Activated T-cell treated with anti-CD3 and anti-CD28 coated beads, Interleukin-2, amount 50 U/mL, for 24 hours (primary cell): ENCODE measurements around the gene YJU2.
A peak's percentile ranks its signal among the peaks of the same experiment; 100 is the strongest.

Experiments used
- DNase-seq: peaks from one replicate; pipeline ENCODE4 v3.0.0-alpha.2; 2020
- H3K27ac Mint-ChIP-seq: 2 replicates; pipeline ENCODE4 v1.8.0; 2020; ENCODE audit warnings: mild to moderate bottlenecking, mixed read lengths
- H3K27me3 Mint-ChIP-seq: 2 replicates; pipeline ENCODE4 v1.8.0; 2020; ENCODE audit warnings: mixed read lengths
- H3K36me3 Mint-ChIP-seq: 2 replicates; pipeline ENCODE4 v1.8.0; 2020; ENCODE audit warnings: low read depth, mixed read lengths
- H3K4me1 Mint-ChIP-seq: 2 replicates; pipeline ENCODE4 v1.8.0; 2020; ENCODE audit warnings: low read depth, mixed read lengths
- H3K4me3 Mint-ChIP-seq: 2 replicates; pipeline ENCODE4 v1.8.0; 2020; ENCODE audit warnings: mild to moderate bottlenecking, moderate library complexity, mixed read lengths
- H3K9me3 Mint-ChIP-seq: 2 replicates; pipeline ENCODE4 v1.8.0; 2020; ENCODE audit warnings: mixed read lengths

Gene YJU2

DNA sequence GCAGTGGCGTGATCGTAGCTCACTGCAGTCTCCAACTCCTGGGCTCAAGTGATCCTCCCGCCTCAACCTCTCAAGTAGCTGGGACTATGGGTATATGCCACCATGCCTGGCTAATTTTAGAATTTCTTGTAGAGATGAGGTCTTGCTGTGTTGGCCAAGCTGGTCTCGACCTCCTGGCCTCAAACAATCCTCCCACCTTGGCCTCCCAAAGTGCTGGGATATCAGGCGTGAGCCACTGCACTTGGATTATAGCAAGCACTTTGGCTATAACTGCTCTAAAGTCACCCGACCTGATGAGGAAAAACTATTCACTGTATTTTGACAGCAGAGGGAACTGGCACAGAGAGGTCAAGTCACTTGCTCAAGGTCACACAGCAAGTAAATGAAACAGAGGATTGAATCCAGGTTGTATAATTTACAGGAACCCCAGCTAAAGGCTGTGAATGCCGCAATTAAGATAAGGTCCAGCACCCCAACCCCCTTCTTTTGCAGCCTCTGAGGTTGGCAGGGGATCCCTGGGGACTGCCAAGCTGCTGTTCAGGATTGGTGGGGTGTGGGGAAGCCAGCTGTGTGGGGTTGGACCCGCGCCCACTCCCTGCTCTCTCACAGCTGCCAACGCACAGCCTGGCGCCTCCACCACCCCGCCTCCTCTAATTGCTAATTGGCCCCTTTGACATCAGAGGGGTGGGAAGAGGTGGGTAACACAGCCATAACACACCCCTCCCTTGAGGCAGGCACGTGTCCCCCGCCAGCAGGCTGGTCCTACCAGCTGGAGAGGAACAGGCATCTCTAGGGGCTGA, 49.3 kb downstream of the YJU2 start:
- Mint-ChIP-seq H3K36me3 (peaks cover 2% of the 10 kb centered on the region), H3K27me3 (no peaks in the 10 kb centered on the region), H3K4me3 (no peak overlapping the region), H3K4me1 (peaks cover 14% of the 10 kb centered on the region), H3K9me3 (no peaks in the 10 kb centered on the region), H3K27ac (no peak overlapping the region)
- DNase-seq = no peak

DNA sequence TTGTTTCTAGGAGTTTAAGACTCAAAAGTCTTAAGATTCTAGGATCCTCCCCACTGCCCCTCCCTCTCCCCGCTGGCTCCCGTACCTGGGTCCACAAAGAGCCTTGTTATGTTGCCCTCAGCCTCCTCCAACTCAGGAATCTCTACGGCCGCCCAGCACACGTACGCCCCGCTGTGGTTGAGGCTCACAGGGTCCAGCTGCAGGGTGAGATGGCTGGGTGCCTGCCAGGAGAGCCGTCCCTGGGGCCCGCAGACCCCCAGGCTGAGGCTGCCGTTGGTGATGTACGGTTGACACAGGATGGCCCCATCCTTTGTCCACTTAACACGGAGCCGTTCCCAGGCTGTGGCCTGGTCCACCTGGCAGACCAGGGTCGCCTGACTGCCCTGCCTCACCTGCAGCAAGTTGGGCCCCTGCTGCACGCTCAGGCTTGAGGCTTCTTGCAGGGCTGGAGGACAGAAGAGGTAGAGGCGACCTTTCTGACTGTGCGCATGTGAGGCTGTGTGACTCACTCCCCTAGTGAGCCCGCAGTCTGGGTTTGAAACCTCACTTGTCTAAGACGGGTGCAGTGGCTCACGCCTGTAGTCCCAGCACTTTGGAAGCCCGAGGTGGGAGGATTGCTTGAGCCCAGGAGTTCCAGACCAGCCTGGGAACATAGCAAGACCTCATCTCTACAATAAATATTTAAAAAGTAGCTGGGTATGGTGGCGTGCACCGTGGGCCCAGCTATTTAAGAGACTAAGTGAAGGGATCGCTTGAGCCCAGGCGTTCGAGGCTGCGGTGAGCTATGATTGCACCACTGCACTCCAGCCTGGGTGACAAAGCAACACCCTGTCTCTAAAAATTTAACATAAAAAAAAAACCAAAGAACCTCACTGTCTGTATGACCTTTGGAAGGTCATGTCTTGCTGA, 51.3 kb downstream of the YJU2 start:
- no peaks in the 10 kb centered on the region for H3K27me3 Mint-ChIP-seq
- no peak overlapping the region for H3K27ac Mint-ChIP-seq
- no peak overlapping the region for H3K4me3 Mint-ChIP-seq
- H3K36me3 Mint-ChIP-seq = peaks cover 2% of the 10 kb centered on the region
- H3K9me3 Mint-ChIP-seq = no peaks in the 10 kb centered on the region
- H3K4me1 Mint-ChIP-seq = peaks cover 30% of the 10 kb centered on the region
- peak; percentile 50 for DNase-seq

DNA sequence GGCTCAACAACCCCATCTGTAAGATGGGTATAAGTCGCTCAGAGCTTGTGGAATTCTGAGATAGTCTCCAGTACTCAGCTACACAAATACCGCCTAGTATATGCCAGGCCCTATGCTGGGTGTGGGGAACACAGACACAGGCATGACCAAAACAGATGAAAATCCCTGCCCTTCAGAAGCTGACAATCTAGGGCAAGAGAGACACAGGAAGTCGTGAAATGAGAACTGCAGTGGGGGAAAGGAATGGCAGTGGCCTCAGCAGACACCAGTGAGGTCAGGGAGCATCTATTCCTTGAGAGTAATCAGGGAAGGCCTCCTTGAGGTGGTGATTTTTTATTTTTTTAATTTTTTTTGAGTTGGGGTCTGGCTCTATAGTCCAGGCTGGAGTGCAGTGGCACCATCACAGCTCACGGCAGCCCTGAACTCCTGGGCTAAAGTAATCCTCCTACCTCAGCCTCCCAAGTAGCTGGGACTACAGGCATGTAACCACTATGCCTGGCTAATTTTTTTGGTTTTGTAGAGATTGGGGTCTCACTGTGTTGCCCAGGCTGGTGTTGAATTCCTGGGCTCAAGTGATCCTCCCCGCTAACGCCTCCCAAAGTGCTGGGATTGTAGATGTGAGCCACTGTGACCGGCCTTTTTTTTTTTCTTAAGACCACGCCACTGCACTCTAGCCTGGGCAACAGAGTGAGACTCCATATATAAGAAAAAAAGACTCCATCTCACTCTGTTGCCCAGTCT, 52.1 kb downstream of the YJU2 start:
- Mint-ChIP-seq H3K4me1 (peaks cover 35% of the 10 kb centered on the region), H3K36me3 (peaks cover 2% of the 10 kb centered on the region), H3K4me3 (no peak overlapping the region), H3K9me3 (no peaks in the 10 kb centered on the region), H3K27me3 (no peaks in the 10 kb centered on the region), H3K27ac (no peak overlapping the region)
- no peak for DNase-seq

DNA sequence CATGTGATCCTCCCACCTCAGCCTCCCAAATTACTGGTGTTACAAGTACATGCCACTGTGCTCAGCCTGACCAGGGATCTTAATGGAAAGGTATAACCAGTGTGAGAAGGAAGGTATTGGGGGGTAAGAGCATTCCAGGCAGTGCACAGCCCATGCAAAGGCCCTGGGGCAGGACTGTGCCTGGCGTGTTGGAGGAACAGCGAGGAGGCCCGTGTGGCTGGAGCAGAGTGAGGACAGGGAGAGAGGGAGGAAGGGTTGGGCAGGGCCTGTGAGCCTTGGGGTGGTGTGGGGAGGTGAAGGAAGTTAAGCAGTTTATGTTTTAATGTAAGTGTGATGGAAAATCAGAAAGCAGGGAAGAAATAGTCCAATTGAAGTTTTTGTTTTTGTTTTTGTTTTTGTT, 53.7 kb downstream of the YJU2 start:
- H3K27me3 Mint-ChIP-seq = no peaks in the 10 kb centered on the region
- no peaks in the 10 kb centered on the region for H3K36me3 Mint-ChIP-seq
- no peaks in the 10 kb centered on the region for H3K9me3 Mint-ChIP-seq
- H3K4me3 Mint-ChIP-seq = no peak overlapping the region
- H3K27ac Mint-ChIP-seq = no peak overlapping the region
- H3K4me1 Mint-ChIP-seq = peaks cover 42% of the 10 kb centered on the region
- no peak for DNase-seq

DNA sequence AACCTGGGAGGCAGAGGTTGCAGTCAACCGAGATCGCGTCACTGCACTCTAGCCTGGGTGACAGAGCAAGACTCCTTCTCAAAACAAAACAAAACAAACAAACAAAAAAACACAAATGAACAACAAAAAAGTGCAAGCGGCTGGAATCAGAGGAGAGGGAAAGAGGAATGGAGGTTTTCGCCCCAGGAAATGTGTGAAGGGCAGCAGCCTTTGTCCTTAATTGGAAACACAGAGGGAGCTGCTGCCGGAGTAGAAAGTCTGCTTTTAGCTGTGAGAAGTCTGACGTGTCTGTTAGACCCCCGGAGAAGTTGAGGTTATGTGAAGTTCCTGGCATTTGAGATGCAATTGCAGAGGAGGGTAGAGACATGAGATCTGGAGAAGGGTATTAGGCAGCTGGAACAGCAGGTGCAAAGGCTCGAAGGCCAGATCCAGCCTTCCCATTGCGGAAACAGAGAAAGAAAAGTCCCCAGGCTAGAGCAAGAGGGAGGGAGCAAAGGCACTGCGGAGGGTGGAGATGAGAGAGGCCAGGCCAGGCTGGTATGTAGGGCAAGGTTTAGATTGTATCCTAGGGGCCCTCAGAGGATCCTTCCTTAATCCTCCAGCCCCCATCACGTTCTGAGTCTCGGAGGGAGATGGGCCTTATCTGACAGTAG, 54.8 kb downstream of the YJU2 start:
- no peaks in the 10 kb centered on the region for H3K27me3 Mint-ChIP-seq
- no peak for DNase-seq
- no peaks in the 10 kb centered on the region for H3K9me3 Mint-ChIP-seq
- peak overlapping the region; percentile 73 for H3K4me3 Mint-ChIP-seq
- H3K36me3 Mint-ChIP-seq = no peaks in the 10 kb centered on the region
- peaks cover 42% of the 10 kb centered on the region for H3K4me1 Mint-ChIP-seq
- H3K27ac Mint-ChIP-seq = peak overlapping the region; percentile 89

DNA sequence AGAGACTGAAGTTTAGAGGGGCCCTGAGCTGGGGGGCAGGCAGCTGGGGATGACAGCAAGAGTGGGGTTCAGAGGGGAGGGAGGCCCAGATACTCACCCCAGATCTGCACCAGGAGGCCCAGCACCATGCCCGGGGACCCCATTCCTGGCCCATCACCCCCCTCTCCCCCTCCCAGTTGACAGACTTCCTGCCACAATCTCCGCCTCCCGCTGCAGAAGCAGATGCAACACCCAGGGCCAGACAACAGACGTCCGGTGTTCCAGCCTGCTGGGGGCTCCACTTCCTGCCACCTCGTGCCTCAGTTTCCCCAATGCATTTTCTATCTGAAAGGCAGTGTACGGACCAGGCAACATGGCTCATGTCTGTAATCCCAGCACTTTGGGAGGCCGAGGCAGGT, 55.4 kb downstream of the YJU2 start, which contains the start of gene TMIGD2:
Gene TMIGD2 (minus strand): TSS at position 147 of the 398 bp plus-strand sequence. CDS start 4 bp downstream, at position 143.
- Mint-ChIP-seq H3K4me3 (peak within 1 kb of the TSS; percentile 73), H3K27me3 (no peaks in the 10 kb centered on the region), H3K9me3 (no peaks in the 10 kb centered on the region), H3K4me1 (peaks cover 42% of the 10 kb centered on the region), H3K27ac (peak within 1 kb of the TSS; percentile 89), H3K36me3 (no peaks in the 10 kb centered on the region)
- peak; percentile 54 for DNase-seq

DNA sequence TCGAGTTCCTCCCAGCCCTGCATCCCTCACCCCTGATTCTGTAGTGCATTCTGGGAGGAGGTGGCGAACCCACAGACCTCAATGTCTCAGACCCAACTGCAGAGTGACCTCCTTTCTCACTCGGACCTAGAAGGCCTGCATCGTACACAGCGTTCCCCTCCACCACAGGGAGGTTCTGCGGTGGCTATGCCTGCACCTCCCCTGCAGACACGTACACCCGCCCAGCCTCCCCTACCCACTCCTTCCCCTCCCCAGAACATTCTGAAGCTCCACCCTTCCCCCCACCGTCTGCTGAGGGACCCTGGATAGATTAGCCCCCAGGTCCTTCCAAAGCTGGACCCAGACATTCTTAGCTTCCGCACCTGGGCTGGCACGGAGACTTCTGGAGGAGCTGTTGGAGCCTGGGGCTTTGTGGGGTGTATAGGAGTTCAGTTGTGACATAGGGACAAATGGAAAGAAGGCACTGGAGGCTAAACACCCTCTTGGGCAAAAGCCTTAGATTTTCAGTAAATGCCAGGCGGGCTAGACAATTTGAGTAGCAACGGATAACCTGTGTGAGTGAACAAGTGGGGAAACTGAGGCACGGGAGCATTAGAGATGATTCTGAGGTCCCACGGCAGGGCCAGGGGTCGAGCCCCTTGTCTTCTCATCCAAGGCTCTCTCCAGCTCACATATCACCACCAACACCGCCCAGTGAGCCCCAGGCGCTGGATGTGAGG, 57.1 kb downstream of the YJU2 start:
- DNase-seq = no peak
- Mint-ChIP-seq H3K36me3 (no peaks in the 10 kb centered on the region), H3K9me3 (no peaks in the 10 kb centered on the region), H3K4me3 (peak overlapping the region; percentile 61), H3K4me1 (peaks cover 31% of the 10 kb centered on the region), H3K27me3 (no peaks in the 10 kb centered on the region), H3K27ac (peak overlapping the region; percentile 59)

DNA sequence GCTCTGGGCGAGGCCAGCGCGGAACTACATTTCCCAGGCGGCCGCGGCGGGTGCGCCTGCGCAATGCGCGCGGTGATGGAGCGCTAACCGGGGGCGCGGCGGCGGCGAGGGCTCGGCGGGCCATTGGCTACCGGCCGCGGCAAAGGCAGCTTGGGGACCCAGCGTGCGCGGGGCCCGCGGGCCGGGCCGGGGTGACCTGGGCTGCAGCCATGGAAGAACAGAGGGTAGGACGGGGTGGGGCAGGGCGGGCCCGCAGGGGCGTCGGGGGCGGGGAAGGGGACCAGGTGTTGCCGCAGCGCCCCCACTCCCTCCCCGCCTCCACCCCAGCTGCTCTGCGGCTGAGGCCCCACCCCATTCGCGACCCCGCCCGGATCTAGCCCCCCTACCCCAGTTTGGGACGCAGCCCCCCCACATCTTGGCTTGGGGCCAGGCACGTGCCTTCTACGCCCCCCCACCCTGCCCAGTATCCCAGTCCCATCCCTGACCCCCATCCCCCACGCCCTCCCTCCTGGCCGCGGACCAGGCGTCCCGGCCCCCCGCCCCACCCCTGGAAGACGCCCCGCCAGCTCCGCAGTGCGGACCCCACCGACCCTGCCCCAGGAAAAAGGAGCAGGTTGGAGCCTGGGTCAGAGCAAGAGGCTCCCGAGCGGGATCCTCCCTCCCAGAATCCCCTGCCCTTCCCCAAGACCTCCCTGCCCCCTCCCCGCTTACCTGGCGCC, 57.8 kb downstream of the YJU2 start, which contains the start of gene FSD1:
Gene FSD1 (plus strand): TSS at position 61 of the 719 bp plus-strand sequence. CDS start 149 bp downstream, at position 210.
- Mint-ChIP-seq H3K9me3 (no peaks in the 10 kb centered on the region), H3K36me3 (no peaks in the 10 kb centered on the region), H3K27me3 (no peaks in the 10 kb centered on the region), H3K4me1 (peaks cover 31% of the 10 kb centered on the region), H3K4me3 (peak within 1 kb of the TSS; percentile 61), H3K27ac (peak within 1 kb of the TSS; percentile 59)
- DNase-seq = peak; percentile 86

DNA sequence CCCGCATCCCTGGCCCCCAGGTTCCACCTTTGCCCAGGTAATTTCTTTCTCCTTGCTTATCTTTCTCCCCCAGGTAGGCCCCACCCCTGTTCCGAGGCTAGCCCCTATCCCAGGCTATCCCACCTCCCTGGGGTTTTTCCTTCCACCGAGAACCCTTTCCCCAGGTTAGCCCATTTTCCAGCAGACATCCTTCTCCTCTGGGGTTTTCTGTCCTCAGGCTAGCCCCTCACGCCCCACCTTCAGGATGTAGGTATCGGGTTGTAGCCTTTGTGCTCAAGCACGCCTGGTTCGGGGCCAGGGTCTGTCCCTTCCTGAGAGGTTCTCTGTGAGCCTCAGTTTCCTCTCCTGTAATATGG, 58.4 kb downstream of the YJU2 start:
- no peak for DNase-seq
- peaks cover 31% of the 10 kb centered on the region for H3K4me1 Mint-ChIP-seq
- peak overlapping the region; percentile 29 for H3K27ac Mint-ChIP-seq
- H3K9me3 Mint-ChIP-seq = no peaks in the 10 kb centered on the region
- no peaks in the 10 kb centered on the region for H3K27me3 Mint-ChIP-seq
- H3K4me3 Mint-ChIP-seq = peak overlapping the region; percentile 60
- no peaks in the 10 kb centered on the region for H3K36me3 Mint-ChIP-seq

DNA sequence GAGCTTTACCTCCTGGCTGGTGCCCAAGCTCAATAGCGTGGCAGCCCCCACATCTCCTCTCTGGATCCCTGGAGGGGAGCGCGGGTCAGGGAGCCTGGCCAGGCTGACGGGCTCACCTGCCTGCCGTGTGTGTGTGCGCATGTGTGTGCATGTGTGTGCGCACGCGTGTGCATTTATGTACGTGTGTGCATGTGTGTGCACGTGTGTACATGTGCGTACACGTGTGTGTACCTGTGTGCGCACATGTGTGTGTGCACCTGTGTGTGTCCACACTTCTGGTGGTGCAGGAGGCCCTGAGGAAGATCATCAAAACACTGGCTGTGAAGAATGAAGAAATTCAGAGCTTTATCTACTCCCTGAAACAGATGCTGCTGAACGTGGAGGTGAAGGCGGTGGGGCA, 58.8 kb downstream of the YJU2 start:
- Mint-ChIP-seq H3K27me3 (no peaks in the 10 kb centered on the region), H3K27ac (peak overlapping the region; percentile 29), H3K4me3 (peak overlapping the region; percentile 60), H3K4me1 (peaks cover 29% of the 10 kb centered on the region), H3K36me3 (no peaks in the 10 kb centered on the region), H3K9me3 (no peaks in the 10 kb centered on the region)
- DNase-seq = no peak

DNA sequence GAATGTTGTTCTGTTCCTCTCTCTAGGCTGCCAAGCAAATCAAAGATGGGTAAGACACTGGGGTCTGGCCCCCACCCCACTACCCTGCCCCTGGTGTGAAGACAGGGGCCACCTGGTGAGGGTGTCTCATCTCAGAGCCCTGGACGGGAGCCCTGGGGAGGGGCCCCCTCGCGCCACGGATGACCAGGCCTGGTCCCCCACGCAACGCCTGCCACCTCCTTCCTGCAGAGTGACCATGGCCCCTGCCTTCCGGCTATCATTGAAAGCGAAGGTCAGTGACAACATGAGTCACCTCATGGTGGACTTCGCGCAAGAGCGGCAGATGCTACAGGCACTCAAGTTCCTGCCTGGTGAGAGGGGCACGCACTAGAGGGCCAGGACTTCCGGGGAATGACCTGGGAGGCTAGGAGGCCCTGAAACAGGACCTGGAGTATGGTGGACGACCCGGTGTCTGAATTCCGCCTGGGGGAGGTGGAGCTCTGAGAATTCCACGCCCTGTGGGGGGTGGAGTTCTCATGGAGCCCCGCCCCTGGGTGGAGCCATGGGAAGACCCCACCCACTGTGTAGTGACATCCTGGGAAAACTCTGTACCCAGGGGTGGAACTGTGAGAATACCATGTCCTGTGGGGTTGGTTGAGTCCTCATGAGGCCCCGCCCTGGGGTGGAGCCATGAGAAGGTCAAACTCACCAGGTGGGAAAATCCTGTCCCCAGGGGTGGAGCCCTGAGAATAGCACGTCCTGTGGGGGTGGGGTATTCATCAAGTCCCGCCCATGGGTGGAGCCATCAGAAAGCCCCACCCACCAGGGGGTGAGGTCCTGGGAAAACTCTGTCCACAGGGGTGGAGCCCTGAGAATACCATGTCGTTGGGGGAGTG, 63.6 kb downstream of the YJU2 start:
- Mint-ChIP-seq H3K27ac (no peak overlapping the region), H3K4me1 (peaks cover under 1% of the 10 kb centered on the region), H3K36me3 (peaks cover 4% of the 10 kb centered on the region), H3K9me3 (no peaks in the 10 kb centered on the region), H3K4me3 (no peak overlapping the region), H3K27me3 (no peaks in the 10 kb centered on the region)
- peak; percentile 49 for DNase-seq

DNA sequence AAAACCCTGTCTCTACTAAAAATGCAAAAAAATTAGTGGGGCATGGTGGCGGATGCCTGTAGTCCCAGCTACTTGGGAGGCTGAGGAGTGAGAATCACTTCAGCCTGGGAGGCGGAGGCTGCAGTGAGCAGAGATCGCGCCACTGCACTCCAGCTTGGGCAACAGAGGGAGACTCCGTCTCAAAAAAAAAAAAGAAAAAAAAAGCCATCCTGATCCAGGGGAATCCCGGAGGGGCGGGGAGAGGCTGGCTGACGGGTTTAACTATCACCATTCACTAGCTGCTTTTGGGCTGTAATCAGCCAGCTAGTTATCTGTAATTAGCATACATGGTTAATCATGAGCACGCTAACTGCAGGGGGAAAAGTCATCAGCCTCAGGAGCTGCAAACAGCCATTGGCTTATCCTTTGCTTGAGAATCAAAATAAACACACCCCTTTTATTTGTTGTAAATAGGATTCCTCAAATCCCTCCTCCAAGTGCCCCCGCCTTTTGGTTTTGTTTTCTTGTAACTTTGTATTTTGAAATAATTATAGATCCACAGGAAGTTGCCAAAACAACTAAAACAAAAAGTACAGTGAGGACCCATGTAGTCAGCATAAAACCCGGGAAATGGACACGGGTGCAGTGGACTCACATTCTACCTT, 67.1 kb downstream of the YJU2 start:
- Mint-ChIP-seq H3K27ac (no peak overlapping the region), H3K36me3 (peaks cover 4% of the 10 kb centered on the region)

More for the DNA sequence above, 67.1 kb downstream of the YJU2 start:
- H3K9me3 Mint-ChIP-seq = no peaks in the 10 kb centered on the region
- no peaks in the 10 kb centered on the region for H3K4me1 Mint-ChIP-seq
- no peak overlapping the region for H3K4me3 Mint-ChIP-seq
- no peak for DNase-seq
- H3K27me3 Mint-ChIP-seq = no peaks in the 10 kb centered on the region
